HG02610 (cell line): ENCODE results near the gene REXO2.

ENCODE experiments used
- ATAC-seq: cut with Tn5 transposase; IDR thresholded peaks from one replicate; pipeline ENCODE4 v1.9.1; 2021; ENCODE audit warnings: mild to moderate bottlenecking, moderate library complexity; ENCODE audit not compliant: unreplicated experiment

The REXO2 gene

DNA sequence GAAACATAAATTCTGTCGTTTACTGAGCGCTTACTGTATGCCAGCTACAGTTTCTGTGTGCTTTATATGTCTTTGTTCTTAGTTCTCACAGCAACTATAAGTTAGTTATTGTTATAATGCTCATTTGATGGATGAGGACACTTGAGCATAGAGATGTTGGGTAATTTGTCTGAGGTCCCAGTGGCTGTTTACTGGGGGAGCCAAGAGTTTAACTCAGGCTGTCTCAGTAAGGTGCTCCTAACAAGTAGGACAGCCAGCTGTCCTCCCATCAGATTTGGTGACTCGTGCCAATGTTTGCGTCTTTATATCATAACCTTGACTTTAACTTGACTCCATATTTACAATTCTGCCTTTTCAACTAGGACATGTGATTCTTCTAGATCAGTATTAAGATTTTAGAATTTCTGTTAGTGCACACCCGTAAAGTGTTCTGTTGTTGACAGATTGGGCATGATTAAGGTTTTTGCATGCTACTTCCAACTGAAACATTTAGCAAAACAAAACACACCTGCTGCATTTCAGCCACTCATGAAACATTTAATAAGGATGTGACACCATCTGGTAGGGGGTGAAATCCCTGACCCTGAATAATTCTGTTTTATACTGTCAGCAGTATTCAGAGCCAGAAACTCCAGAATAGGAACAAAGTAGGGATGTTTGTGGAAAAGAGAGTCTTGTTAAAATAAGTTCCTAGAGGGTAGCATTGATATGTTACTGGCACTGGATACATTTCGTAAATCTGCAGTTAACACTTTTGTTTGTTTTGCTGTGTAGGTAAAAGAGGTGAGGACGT, 1.9 kb downstream of the REXO2 start:
- ATAC-seq: no peak

DNA sequence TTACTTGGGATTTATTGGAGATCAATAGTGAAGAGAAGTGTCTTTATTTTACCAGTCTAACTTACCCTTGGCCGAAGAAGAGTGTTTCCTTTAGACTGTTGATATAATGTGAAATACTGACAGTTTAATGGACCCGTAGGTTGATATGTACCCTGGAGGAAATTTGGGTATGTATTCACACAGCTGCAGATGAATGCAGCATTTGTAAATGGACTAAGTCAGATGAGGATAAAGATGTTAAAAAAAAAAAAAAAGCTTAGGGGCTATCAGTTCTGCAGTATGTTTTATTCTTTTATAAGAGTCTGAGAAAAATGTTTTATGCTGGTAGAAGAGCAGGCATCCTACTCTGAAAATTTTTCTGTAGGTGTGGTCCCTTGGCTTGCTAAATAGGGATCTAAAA, 2.7 kb downstream of the REXO2 start:
- no peak for ATAC-seq

DNA sequence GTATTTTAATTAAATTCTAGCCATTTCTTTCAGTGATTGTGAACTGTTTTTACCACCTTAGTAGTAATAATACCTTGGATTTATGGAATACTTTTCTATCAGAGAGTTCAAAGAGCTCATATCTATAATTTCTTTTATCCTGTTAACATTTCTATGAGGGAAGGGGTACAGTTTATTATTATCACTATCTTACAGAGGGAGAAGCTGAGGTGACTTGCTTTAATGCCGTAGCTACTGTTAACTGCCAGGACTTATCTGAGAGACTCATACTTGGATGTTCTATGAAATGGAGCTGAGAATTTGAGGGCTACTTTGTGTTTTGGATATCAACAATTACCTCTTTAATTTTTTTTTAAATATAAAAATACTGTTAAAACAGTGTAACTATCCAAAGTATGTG, 3.3 kb downstream of the REXO2 start:
- ATAC-seq: no peak

DNA sequence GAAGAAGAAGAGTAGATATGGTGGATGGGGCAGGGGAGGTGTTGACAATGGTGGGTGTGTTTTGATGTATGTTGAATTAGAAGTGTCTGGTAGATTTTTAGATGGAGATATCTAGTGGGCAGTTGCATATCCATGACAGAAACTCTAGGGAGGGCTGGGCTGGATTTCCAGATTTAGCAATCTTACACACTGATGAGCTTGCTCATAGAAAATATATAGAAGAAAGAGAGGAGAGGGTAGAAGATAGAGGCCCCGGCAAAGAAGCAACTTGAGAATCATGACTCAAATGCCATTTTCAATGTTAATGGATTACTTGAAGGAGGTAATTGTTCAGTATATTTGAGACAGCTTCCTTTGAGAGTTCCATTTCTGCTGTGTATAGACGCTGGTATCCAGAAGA, 8.2 kb downstream of the REXO2 start:
- no peak for ATAC-seq

DNA sequence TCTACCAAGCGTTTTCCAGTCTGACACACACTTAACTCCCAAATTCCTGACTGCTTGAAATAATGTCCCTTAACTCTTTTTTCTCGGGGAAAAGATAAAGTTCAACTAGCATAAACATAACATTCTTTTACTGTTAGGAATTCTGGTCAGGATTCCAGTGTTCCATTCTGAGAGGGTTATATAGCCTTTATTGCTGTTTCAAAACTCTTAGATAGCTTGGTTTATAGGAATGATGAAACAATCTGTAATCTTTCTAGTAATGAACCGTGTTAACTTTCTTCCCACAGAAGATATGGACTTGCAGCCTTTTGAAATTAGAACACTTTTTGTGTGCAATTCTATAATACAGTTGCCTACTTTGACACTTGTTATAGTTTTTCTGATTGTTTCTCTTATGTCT, 8.6 kb downstream of the REXO2 start:
- no peak for ATAC-seq

DNA sequence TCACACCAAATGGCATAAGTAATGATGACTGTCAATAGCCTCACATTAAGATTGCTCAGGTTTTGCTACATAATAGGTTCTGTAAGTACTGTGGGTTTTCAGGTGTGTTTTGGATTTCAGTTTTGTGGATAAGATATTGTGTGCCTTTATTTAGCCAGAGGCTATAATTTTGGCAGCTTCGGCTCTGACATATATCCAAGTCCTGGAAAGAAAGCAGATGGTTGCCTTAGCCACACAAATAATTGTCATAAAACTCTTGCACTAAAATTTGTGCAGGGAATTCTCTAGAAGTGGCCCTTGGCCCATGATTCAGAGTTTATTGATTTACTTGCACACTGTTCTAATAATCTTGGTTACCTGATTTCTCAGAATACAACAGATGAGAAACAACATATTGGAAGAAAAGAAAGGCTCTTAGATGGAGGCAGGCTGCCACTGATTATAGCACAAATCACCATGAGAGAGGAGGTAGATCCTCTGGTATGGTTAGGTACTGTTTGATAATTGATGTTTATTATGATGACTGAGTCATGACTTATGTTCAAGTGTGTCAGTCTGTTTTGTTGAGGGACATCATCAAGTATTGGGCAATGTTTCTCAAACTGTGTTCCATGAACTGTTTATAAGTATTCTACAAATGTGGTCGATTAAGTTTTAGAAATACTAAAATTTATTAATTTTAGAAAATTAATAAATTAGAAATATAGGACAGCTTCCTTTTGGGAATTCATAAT, 9.6 kb downstream of the REXO2 start:
- no peak for ATAC-seq

DNA sequence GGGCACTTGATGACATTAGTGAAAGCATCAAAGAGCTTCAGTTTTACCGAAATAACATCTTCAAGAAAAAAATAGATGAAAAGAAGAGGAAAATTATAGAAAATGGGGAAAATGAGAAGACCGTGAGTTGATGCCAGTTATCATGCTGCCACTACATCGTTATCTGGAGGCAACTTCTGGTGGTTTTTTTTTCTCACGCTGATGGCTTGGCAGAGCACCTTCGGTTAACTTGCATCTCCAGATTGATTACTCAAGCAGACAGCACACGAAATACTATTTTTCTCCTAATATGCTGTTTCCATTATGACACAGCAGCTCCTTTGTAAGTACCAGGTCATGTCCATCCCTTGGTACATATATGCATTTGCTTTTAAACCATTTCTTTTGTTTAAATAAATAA, 10.6 kb downstream of the REXO2 start:
- no peak for ATAC-seq

DNA sequence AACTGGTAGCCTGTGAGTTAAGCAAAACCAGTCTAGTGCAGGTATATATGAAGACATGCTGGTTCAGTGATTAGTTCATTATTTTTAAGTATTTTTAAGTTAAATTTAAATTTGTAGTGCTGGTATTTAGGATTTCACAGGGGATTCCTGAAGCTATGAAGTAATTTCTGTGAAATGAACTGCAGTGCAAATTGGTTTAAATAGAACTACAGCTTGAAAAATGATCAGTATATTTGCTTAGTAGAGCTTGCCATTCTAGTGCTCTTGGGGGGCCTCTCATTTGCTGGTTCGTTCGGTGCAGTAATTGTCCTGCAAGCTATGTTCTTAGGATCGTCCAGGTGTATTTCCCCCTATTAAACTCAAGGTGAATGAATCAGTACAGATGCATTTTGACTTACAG, 13.1 kb downstream of the REXO2 start:
- no peak for ATAC-seq

DNA sequence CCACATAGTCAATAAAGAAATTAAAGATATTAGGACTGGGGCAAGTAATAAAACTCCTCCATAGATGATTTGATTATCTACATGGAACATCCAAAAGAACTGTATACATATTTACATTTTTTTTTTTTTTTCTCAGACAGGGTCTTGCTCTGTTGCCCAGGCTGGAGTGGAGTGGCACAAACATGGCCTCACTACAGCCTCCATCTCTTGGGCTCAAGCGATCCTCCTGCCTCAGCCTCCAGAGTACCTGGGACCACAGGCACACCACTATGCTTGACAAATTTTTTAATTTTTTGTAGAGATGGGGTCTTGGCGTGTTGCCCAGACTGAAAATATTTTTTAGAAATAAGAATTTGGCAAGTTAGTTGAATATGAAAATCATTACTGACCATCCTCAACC, 24.7 kb downstream of the REXO2 start:
- ATAC-seq: no peak

DNA sequence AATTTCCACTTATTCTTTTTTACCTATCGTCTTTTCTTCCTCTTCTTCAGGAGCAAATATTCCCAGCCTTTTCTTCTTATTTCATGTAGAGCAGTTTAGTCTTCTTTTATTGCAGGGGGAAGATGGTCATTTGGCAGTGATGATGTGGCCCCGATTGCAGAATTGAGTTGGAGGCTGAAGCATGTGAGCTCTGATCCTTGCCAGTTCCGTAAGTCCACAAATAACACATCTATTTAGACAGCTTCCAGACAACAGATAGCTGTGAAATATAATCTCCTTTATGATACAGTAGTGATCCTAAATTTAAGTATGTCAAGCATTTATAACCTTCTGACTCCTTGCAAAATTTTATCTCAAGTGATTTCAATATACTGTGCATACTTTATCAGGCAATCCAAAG, 27.5 kb downstream of the REXO2 start:
- ATAC-seq: no peak

DNA sequence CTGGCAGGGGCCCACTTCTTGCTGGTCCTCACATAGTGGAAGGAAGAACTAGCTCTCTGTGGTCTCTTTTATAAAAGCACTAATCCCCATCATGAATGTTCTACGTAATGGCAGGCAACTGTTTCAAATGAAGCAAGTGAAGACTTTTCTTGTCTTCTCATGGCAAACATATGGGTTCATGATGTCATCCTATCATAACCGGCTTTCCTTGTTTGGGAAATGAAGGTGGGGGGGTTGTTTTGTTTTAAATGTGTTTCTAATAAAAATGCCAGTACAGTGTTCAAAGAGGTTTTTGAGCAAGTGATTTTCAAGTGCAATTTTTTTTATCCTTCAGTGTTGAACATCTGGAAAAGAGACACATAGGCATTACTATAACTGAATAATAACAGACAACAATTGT, 33.4 kb downstream of the REXO2 start:
- no peak for ATAC-seq

DNA sequence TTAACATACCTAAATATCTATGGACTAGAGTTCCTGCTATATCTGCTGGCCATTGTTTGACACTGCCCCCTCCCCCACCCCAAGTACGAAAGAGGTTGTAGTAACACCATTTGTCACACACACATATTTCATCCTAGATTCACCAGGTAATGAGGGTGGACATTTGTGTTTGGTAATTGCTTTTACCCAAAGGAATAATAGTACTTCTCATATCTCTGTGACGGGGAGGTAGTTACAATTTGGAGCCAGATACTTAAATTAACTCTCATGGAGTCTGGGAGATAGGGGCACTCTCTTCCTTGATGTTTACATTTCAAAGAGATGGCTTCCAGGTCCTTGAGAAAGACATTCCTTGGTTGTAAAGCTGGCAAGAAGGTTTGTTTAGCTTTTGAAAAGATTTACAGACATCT, 38.7 kb downstream of the REXO2 start:
- no peak for ATAC-seq

DNA sequence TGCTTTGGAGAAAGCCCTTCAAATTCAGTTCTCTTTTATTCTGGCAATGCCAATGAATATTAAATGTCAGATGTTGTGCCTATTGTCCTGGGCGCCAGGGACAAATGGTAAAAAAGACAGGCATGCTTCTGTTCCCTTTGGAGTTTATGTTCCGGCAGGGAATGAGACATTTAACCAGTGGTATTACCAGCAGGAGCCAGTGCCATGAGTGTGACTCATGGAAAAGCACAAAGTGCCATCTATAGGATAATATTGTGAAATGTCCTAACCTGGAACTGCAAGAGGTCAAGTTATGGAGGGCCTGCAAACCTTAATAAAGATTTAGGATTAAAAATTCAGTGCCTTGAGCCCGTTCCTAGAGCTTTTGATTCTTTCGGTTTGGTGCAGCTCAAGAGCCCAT, 39.5 kb downstream of the REXO2 start:
- no peak for ATAC-seq

DNA sequence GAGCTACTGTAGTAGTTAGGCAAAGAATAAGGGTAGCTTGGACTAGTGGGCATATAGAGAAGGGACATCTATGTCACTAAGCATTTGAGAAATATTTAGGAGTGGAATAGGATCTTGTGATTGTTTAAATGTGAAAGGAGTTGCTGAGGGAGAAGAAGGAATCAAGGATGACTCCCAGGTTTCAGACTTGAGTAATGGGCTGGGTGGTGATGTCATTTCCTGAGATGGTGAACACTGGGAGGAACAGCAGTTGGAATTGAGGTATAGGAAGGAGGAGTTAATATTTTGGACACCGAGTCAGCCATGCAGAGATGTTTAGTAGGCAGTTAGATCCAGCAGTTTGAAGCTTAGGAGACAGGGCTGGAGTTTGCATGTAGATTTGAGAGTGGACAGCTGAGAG, 40.1 kb downstream of the REXO2 start:
- no peak for ATAC-seq

DNA sequence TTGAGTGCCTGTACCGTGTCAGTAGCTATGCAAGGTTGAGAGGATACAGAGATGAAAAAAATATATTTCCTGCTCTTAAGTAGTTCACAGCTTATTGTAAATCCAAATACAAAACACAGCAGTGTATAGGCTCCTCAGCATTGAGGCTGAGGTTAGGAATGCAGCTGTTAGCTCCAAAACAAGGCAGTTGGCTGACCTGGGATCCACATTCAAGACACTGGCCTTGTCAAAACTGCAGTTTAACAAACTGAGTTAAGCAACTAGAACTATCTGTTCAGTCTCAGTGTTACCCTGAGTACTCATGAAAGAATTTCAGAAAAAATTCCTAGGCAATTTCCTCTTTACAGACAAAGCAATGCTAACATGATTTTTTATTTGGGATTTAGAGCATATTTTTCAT, 42.8 kb downstream of the REXO2 start:
- ATAC-seq: no peak

DNA sequence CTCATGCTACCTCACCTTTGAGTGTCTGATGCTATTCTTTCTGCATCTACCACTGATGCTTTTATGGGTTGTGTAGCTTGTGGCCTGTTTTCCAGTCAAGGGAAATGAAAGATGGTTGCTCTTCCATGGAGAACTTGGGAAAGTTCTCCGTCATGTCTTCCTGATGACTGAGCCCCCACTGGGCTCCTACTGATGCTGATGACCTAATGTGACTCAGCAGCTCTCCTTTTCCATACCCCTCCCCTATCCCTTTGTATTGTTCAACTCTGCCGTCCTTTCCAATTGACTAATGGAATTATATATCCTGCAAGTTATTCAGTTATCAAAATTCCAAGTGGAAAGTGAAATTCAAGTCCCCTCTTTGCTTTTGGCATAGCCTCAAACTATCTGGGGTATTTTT, 44.7 kb downstream of the REXO2 start:
- no peak for ATAC-seq

DNA sequence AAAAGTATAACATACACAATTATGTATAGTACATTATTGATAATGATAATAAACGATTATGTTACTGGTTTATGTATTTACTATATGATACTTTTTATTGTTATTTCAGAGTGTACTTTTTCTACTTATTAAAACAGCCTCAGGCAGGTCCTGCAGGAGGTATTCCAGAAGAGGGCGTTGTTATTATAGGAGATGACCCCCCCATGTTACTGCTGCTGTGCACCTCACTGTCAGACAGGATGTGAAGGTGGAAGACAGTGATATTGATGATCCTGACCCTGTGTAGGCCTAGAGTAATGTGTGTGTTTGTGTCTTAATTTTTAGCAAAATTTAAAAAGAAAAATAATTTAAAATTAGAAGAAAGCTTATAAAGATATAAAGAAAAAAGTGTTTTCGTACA, 57.6 kb downstream of the REXO2 start:
- no peak for ATAC-seq

DNA sequence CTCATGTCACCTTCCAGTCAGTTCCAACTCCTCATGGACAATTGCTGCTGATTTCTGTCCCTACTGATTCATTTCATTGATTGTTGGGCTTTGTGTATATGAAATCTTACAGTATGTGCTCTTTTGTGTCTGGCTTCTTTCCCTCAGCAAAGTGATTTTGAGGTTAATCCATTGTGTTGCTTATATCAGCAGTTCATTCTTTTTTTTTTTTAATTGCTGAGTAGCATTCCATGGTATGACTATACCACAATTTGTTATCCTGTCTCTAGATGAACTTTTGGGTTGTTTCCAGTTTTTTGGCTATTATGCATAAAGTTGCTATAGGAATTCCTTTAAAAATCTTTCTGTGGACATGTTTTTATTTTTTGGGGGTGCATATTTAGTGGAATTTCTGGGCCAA, 60.5 kb downstream of the REXO2 start:
- ATAC-seq: no peak
